Peyer's patch (tissue), 4 donors: Measurements from ENCODE around the gene FNDC3A.

Experiments
- CTCF ChIP-seq, 6 experiments: fragments of 450-650 bp in 4 of 6; fragments of 200-600 bp in 2 of 6; sonication (generic) in 1 of 6; IDR thresholded peaks; one replicate each; pipeline ENCODE4 v1.5.1; 2017 to 2019; ENCODE audit warnings: antibody characterized with exemption in 6 of 6, mild to moderate bottlenecking in 3 of 6, moderate library complexity in 1 of 6
- POLR2A ChIP-seq, 2 donors: fragments of 450-650 bp; IDR thresholded peaks; one replicate each; pipeline ENCODE4 v1.5.1; 2017; ENCODE audit warnings: antibody characterized with exemption in 2 of 2, mild to moderate bottlenecking in 2 of 2, moderate library complexity in 2 of 2

- no peak for TF ChIP-seq CTCF (IDR thresholded peaks at IDR 0.05)
- TF ChIP-seq POLR2A (IDR thresholded peaks at IDR 0.05) = no peak
Measured at GRCh38 chr13:49218493-49219051, 242.9 kb downstream of the FNDC3A start.
